GM06990 (cell line): ENCODE results near the gene LINC01488.

Experiments used
- DNase-seq: peaks from one replicate; pipeline ENCODE4 v3.0.0-alpha.2; 2011; ENCODE audit not compliant: insufficient read length; ENCODE audit errors: extremely low read depth
- H3K27me3 ChIP-seq: replicated peaks from 2 replicates; pipeline ENCODE4 v1.6.0; 2011; ENCODE audit warnings: low read length; ENCODE audit not compliant: control insufficient read depth, insufficient read depth
- H3K36me3 ChIP-seq: 2 replicates; pipeline ENCODE4 v1.5.1; 2011; ENCODE audit warnings: low read length; ENCODE audit not compliant: control insufficient read depth, insufficient read depth
- H3K4me3 ChIP-seq: replicated peaks from 2 replicates; pipeline ENCODE4 v1.5.1; 2011; ENCODE audit warnings: low read depth, mild to moderate bottlenecking, control low read depth, low read length
- CTCF ChIP-seq: IDR thresholded peaks from 2 replicates; pipeline ENCODE4 v1.5.1; 2011; ENCODE audit warnings: low read length, control low read depth, mild to moderate bottlenecking, inconsistent platforms; ENCODE audit not compliant: insufficient read depth, poor library complexity, severe bottlenecking

Gene LINC01488

GRCh38 chr11:69439651-69440464 lies 41.6 kb upstream of the LINC01488 start:
- no peak overlapping the region for H3K4me3 ChIP-seq
- H3K36me3 ChIP-seq, result no peaks in the 10 kb centered on the region
- TF ChIP-seq CTCF, result no peak
- H3K27me3 ChIP-seq, result no peaks in the 10 kb centered on the region; the same call in 1 of the 2 replicates
- DNase-seq, result no peak

- Histone ChIP-seq H3K36me3 (no peaks in the 10 kb centered on the region), H3K27me3 (no peaks in the 10 kb centered on the region; the same call in 1 of the 2 replicates), H3K4me3 (no peak overlapping the region)
- no peak for TF ChIP-seq CTCF
- no peak for DNase-seq
These were observed 40.6 kb upstream of the LINC01488 start for GRCh38 chr11:69440876-69441275.

- DNase-seq, result no peak
- Histone ChIP-seq H3K4me3 (no peak overlapping the region), H3K27me3 (no peaks in the 10 kb centered on the region; the same call in 1 of the 2 replicates), H3K36me3 (no peaks in the 10 kb centered on the region)
- TF ChIP-seq CTCF, result no peak
These were observed 39.3 kb upstream of the LINC01488 start for GRCh38 chr11:69442012-69442806.

GRCh38 chr11:69442807-69443137 lies 38.7 kb upstream of the LINC01488 start:
- Histone ChIP-seq H3K4me3 (no peak overlapping the region), H3K27me3 (no peaks in the 10 kb centered on the region; the same call in 1 of the 2 replicates), H3K36me3 (no peaks in the 10 kb centered on the region)
- DNase-seq, result no peak
- no peak for TF ChIP-seq CTCF

GRCh38 chr11:69443138-69443967 lies 38.1 kb upstream of the LINC01488 start:
- H3K27me3 ChIP-seq, result no peaks in the 10 kb centered on the region
- DNase-seq, result peak; percentile 92
- no peak for TF ChIP-seq CTCF
- peak overlapping the region; percentile 31 for H3K4me3 ChIP-seq
- no peaks in the 10 kb centered on the region for H3K36me3 ChIP-seq
